Activated T-cell treated with anti-CD3 and anti-CD28 coated beads, Interleukin-2, amount 50 U/mL, for 72 hours (primary cell): Measurements from ENCODE around the gene PRR35. TPM values are rescaled to one million over a fixed set of nuclear protein-coding genes. Genes with fewer than 3 reads are reported as not detected.

Source experiments
- total RNA-seq, 2 donors: library from RNA; stranded (reverse); gene quantifications; one replicate each; pipeline ENCODE4 v1.2.3, GENCODE V29; 2022

Gene PRR35
- total RNA-seq, 2 donors from 2014 or later, result 0.10 TPM; not detected in 1

Other genes starting within 250 kb of the PRR35 start
- 10 to 100 TPM; 28.8 to 29.4 TPM for gene AXIN1, start 207.7 kb upstream of the PRR35 start, total RNA-seq
- 10 to 100 TPM; 54.5 to 73.2 TPM for gene MRPL28, start 189.9 kb upstream of the PRR35 start, total RNA-seq
- 10 to 100 TPM; 29.7 to 39.7 TPM for gene PGAP6, start 178.4 kb upstream of the PRR35 start, total RNA-seq
- 10 to 100 TPM; 24.6 to 27.6 TPM for gene NME4, start 163.2 kb upstream of the PRR35 start, total RNA-seq
- gene DECR2, start 158.5 kb upstream of the PRR35 start, total RNA-seq, result 10 to 100 TPM in 1 of 2 donors, 1 to 10 TPM in 1; 7.5 to 10.6 TPM
- gene RAB11FIP3, start 134.7 kb upstream of the PRR35 start, total RNA-seq, result 10 to 100 TPM; 39.7 to 40.5 TPM
- gene CAPN15, start 32.7 kb upstream of the PRR35 start, total RNA-seq, result 10 to 100 TPM; 46.6 to 58.5 TPM
- 1 to 10 TPM; 1.4 TPM for gene NHLRC4, start 6.6 kb downstream of the PRR35 start, total RNA-seq
- gene PIGQ, start 9.6 kb downstream of the PRR35 start, total RNA-seq, result 10 to 100 TPM; 18.2 to 22.4 TPM
- gene RAB40C, start 29.7 kb downstream of the PRR35 start, total RNA-seq, result 10 to 100 TPM; 15.0 to 15.3 TPM
- under 1 TPM; 0.49 to 0.72 TPM for gene WFIKKN1, start 70.6 kb downstream of the PRR35 start, total RNA-seq
- 10 to 100 TPM; 55.4 to 57.4 TPM for gene METTL26, start 75.9 kb downstream of the PRR35 start, total RNA-seq
- 10 to 100 TPM; 27.9 to 34.4 TPM for gene MCRIP2, start 81.4 kb downstream of the PRR35 start, total RNA-seq
- 10 to 100 TPM; 40.3 to 47.7 TPM for gene WDR90, start 89.0 kb downstream of the PRR35 start, total RNA-seq
- 100 to 1,000 TPM; 110 to 115 TPM for gene RHOT2, start 107.7 kb downstream of the PRR35 start, total RNA-seq
- 1 to 10 TPM; 3.5 to 5.8 TPM for gene RHBDL1, start 115.3 kb downstream of the PRR35 start, total RNA-seq
- gene STUB1, start 120.0 kb downstream of the PRR35 start, total RNA-seq, result 10 to 100 TPM; 53.6 to 70.4 TPM
- gene JMJD8, start 123.9 kb downstream of the PRR35 start, total RNA-seq, result 10 to 100 TPM; 15.7 to 20.7 TPM
- 10 to 100 TPM; 20.5 to 22.9 TPM for gene WDR24, start 130.0 kb downstream of the PRR35 start, total RNA-seq
- gene FBXL16, start 145.4 kb downstream of the PRR35 start, total RNA-seq, result 1 to 10 TPM; 8.8 TPM
- 10 to 100 TPM; 11.1 to 11.7 TPM for gene METRN, start 154.7 kb downstream of the PRR35 start, total RNA-seq
- gene ANTKMT, start 160.8 kb downstream of the PRR35 start, total RNA-seq, result 10 to 100 TPM; 36.4 to 36.9 TPM
- 1 to 10 TPM; 3.0 to 3.9 TPM for gene CCDC78, start 166.0 kb downstream of the PRR35 start, total RNA-seq
- 10 to 100 TPM; 11.4 to 17.6 TPM for gene HAGHL, start 166.7 kb downstream of the PRR35 start, total RNA-seq
- gene CIAO3, start 180.6 kb downstream of the PRR35 start, total RNA-seq, result 10 to 100 TPM; 38.0 to 40.6 TPM
- not detected for gene MSLN, start 200.3 kb downstream of the PRR35 start, total RNA-seq
- gene RPUSD1, start 228.0 kb downstream of the PRR35 start, total RNA-seq, result 10 to 100 TPM; 14.0 to 22.7 TPM
- gene CHTF18, start 228.2 kb downstream of the PRR35 start, total RNA-seq, result 10 to 100 TPM; 74.5 to 97.8 TPM
- gene GNG13, start 240.3 kb downstream of the PRR35 start, total RNA-seq, result not detected